GM21786 (cell line): ENCODE measurements around the gene RPS5.
"Not testable (repeated sequence)": the region's sequence is repeated elsewhere in the genome, so short reads cannot be mapped to it uniquely, and the experiment has no call there.

Experiments
- ATAC-seq: cut with Tn5 transposase; IDR thresholded peaks from one replicate; pipeline ENCODE4 v1.9.1; 2021; ENCODE audit not compliant: unreplicated experiment

The RPS5 gene

GRCh38 chr19:58356766-58357480 is 30.1 kb upstream of the RPS5 start:
- ATAC-seq = no peak

GRCh38 chr19:58357481-58358145 is 29.5 kb upstream of the RPS5 start:
- no peak for ATAC-seq

GRCh38 chr19:58361900-58362271 is 25.2 kb upstream of the RPS5 start:
- ATAC-seq = no peak

GRCh38 chr19:58362272-58362994 is 24.6 kb upstream of the RPS5 start, which contains the start of gene ZNF497:
TSS of gene ZNF497 (minus strand) at chr19:58362751. CDS start at chr19:58357635, 5,116 bp downstream.
- peak; percentile 87 for ATAC-seq

GRCh38 chr19:58364146-58364545 is 22.9 kb upstream of the RPS5 start:
- ATAC-seq = no peak

- no peak for ATAC-seq
Observed at GRCh38 chr19:58366585-58367430, 20.3 kb upstream of the RPS5 start.

- ATAC-seq = no peak
Observed at GRCh38 chr19:58367698-58368454, 19.2 kb upstream of the RPS5 start.

- ATAC-seq = no peak
Observed at GRCh38 chr19:58368561-58369360, 18.3 kb upstream of the RPS5 start.

- ATAC-seq = no peak
Observed at GRCh38 chr19:58372311-58373133, 14.5 kb upstream of the RPS5 start.

GRCh38 chr19:58374200-58374599 is 12.9 kb upstream of the RPS5 start:
- no peak for ATAC-seq

- ATAC-seq = not testable (repeated sequence)
Observed at GRCh38 chr19:58376724-58377123, 10.3 kb upstream of the RPS5 start.

- no peak for ATAC-seq
Observed at GRCh38 chr19:58379246-58379645, 7.8 kb upstream of the RPS5 start.

- no peak for ATAC-seq
Observed at GRCh38 chr19:58380037-58380661, 6.9 kb upstream of the RPS5 start.

- ATAC-seq = peak; percentile 84
Observed at GRCh38 chr19:58380662-58381459, 6.2 kb upstream of the RPS5 start, which contains the start of gene ZNF837. TSS of gene ZNF837 (minus strand) at chr19:58381030. CDS start at chr19:58369332, 11,698 bp downstream.

GRCh38 chr19:58381460-58382212 is 5.4 kb upstream of the RPS5 start:
- no peak for ATAC-seq

- no peak for ATAC-seq
Observed at GRCh38 chr19:58382997-58383603, 4.0 kb upstream of the RPS5 start.
